22Rv1 (cell line): ENCODE measurements around the gene TTYH2.

Source experiments
- H3K27ac ChIP-seq: fragments of 450-650 bp; 2 replicates; pipeline ENCODE4 v1.5.1; 2017
- CTCF ChIP-seq: fragments of 450-650 bp; IDR thresholded peaks from 2 replicates; pipeline ENCODE4 v1.5.1; 2017; ENCODE audit warnings: mild to moderate bottlenecking
- ZFX ChIP-seq: fragments of 450-650 bp; IDR thresholded peaks from 2 replicates; pipeline ENCODE4 v1.6.1; 2017; ENCODE audit warnings: antibody characterized with exemption, borderline replicate concordance

The TTYH2 gene

GRCh38 chr17:74245871-74246270 is 32.5 kb downstream of the TTYH2 start:
- H3K27ac ChIP-seq, result no peak overlapping the region
- TF ChIP-seq ZFX (no peak), CTCF (no peak)

DNA sequence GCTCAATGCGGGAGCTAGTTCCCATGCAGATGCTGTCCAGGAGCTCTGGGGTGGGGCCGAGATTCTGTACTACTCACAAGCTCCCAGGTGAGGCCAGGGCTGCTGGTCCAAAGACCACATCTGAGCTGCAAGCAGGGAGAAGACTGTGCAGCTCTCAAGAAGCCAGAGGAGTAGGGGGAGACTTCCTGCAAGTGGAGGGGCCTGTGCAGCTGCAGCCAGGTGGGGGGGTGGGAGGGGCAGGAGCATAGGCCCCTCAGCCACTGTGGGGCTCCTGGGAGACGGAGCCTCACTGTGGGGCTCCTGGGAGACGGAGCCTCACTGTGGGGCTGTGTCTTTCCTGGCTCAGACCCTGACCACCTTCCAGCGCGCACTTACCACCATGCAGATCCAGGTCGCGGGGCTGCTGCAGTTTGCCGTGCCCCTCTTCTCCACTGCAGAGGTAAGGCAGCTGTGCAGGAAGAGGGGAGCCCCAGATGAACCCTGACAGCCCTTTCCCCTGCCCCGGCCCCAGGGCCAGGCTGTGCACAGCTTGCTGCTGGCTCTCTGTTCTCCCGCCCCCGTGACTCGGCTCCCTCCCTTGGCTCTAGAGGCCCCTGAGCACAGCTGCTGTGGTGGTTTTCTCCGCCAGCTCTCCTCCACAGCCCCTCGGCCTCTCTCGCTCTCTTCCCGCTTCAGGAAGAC is 36.4 kb downstream of the TTYH2 start:
- no peak for TF ChIP-seq ZFX
- no peak for TF ChIP-seq CTCF

GRCh38 chr17:74250324-74250995 is 37.1 kb downstream of the TTYH2 start:
- H3K27ac ChIP-seq, result no peak overlapping the region
- TF ChIP-seq CTCF (no peak), ZFX (no peak)

More for the DNA sequence above, 36.4 kb downstream of the TTYH2 start:
- no peak overlapping the region for H3K27ac ChIP-seq

- no peak for TF ChIP-seq CTCF
- no peak for TF ChIP-seq ZFX
- H3K27ac ChIP-seq, result no peak overlapping the region
Measured at GRCh38 chr17:74251051-74251450, 37.7 kb downstream of the TTYH2 start.

GRCh38 chr17:74251569-74251968 is 38.2 kb downstream of the TTYH2 start:
- TF ChIP-seq CTCF, result no peak
- TF ChIP-seq ZFX, result no peak
- no peak overlapping the region for H3K27ac ChIP-seq

GRCh38 chr17:74252211-74252610 is 38.8 kb downstream of the TTYH2 start:
- H3K27ac ChIP-seq, result no peak overlapping the region
- TF ChIP-seq ZFX, result no peak

DNA sequence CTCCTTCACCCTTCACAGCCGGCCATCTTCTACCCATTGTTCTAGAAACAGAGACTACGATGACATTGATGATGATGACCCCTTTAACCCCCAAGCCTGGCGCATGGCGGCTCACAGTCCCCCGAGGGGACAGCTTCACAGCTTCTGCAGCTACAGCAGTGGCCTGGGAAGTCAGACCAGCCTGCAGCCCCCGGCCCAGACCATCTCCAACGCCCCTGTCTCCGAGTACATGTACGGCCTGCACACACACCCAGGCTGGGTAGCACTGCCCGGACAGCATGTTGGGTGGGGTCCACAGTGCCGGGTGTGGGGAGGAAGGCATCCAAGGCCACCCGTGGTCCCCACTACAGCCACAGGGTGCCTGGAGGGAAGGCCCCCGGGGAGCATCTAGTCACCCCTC is 39.7 kb downstream of the TTYH2 start:
- no peak for TF ChIP-seq CTCF
- no peak for TF ChIP-seq ZFX
- H3K27ac ChIP-seq, result no peak overlapping the region
